H1 (cell line): Measurements from ENCODE around the gene PIAS1. TPM values are rescaled to one million over a fixed set of nuclear protein-coding genes. Genes with fewer than 3 reads are reported as not detected.

Experiments used
- CTCF ChIA-PET: fragments of 300-600 bp; sonication (Branson Sonifier 250); formaldehyde crosslinking; loops from one replicate; lab custom pipeline; 2021; ENCODE audit not compliant: partially characterized antibody; lab: Charles Lee
- POLR2A ChIA-PET: fragments of 300-600 bp; sonication (Branson Sonifier 250); formaldehyde crosslinking; loops from one replicate; lab custom pipeline; 2021; ENCODE audit warnings: inconsistent platforms; ENCODE audit not compliant: partially characterized antibody; lab: Charles Lee
- DNase-seq, 2 experiments: peaks; one replicate each; pipeline versions ENCODE4 v3.0.0 to v3.0.0-alpha.2; 2010 to 2022; ENCODE audit warnings: low spot score in 2 of 2, low read depth in 1 of 2, mixed read lengths in 1 of 2
- FAIRE-seq: peaks from 2 replicates; lab custom pipeline; 2011; peaks lifted over from hg19 to GRCh38; lab: Jason Lieb, UNC
- H2AFZ ChIP-seq: 2 replicates; pipeline ENCODE4 v1.8.1; 2012; ENCODE audit warnings: low read length, inconsistent platforms
- H2AK5ac ChIP-seq: 2 replicates; pipeline ENCODE4 v1.6.1; 2013; ENCODE audit warnings: low read depth, low read length
- H2BK120ac ChIP-seq: replicated peaks from 2 replicates; pipeline ENCODE3; 2013; ENCODE audit warnings: low read depth, low read length, inconsistent platforms
- H2BK12ac ChIP-seq: 2 replicates; pipeline ENCODE4 v1.6.1; 2013; ENCODE audit warnings: low read depth, low read length
- H2BK15ac ChIP-seq: 2 replicates; pipeline ENCODE4 v1.6.1; 2013; ENCODE audit warnings: low read length
- H2BK20ac ChIP-seq: 2 replicates; pipeline ENCODE4 v1.6.1; 2013; ENCODE audit warnings: low read length
- H2BK5ac ChIP-seq: 2 replicates; pipeline ENCODE4 v1.6.1; 2013; ENCODE audit warnings: low read depth, low read length
- H3K14ac ChIP-seq: 2 replicates; pipeline ENCODE4 v1.6.1; 2013; ENCODE audit warnings: inconsistent platforms; ENCODE audit not compliant: insufficient read length
- H3K18ac ChIP-seq: 2 replicates; pipeline ENCODE4 v1.6.1; 2013; ENCODE audit warnings: low read length; ENCODE audit errors: extremely low read depth
- H3K23ac ChIP-seq: 2 replicates; pipeline ENCODE4 v1.6.1; 2013; ENCODE audit warnings: inconsistent platforms; ENCODE audit not compliant: insufficient read length
- H3K23me2 ChIP-seq: 2 replicates; pipeline ENCODE4 v1.6.1; 2013; ENCODE audit warnings: low read depth, low read length
- H3K27ac ChIP-seq: 2 replicates; pipeline ENCODE4 v1.6.1; 2011; ENCODE audit warnings: low read depth, low read length, inconsistent platforms
- H3K27me3 ChIP-seq, 4 experiments: replicated peaks in 1 of 4; 1 replicate in 1 of 4; 2 replicates in 3 of 4; pipeline versions ENCODE4 v1.6.1 to v1.8.1; 2011 to 2013; ENCODE audit warnings: low read length in 3 of 4, mild to moderate bottlenecking in 3 of 4, inconsistent platforms in 2 of 4, mixed read lengths in 2 of 4, moderate library complexity in 1 of 4; ENCODE audit not compliant: control insufficient read depth in 3 of 4, insufficient read depth in 3 of 4; ENCODE audit errors: extremely low read depth in 1 of 4
- H3K36me3 ChIP-seq, 4 experiments: 2 replicates each; pipeline versions ENCODE4 v1.6.1 to v1.8.1; 2011 to 2013; ENCODE audit warnings: mild to moderate bottlenecking in 4 of 4, low read length in 3 of 4, moderate library complexity in 2 of 4, control low read depth in 1 of 4, inconsistent platforms in 1 of 4; ENCODE audit not compliant: insufficient read depth in 4 of 4, control insufficient read depth in 2 of 4
- H3K4ac ChIP-seq: replicated peaks from 2 replicates; pipeline ENCODE3; 2013; ENCODE audit warnings: low read length, low read depth, mixed read lengths, inconsistent platforms; ENCODE audit not compliant: insufficient read length
- H3K4me1 ChIP-seq, 4 experiments: replicated peaks in 1 of 4; 1 replicate in 1 of 4; 2 replicates in 3 of 4; pipeline versions ENCODE4 v1.6.1 to v1.8.1; 2011 to 2013; ENCODE audit warnings: low read length in 3 of 4, inconsistent platforms in 2 of 4, mixed read lengths in 1 of 4; ENCODE audit not compliant: insufficient read depth in 4 of 4, control insufficient read depth in 3 of 4
- H3K4me2 ChIP-seq, 2 experiments: 2 replicates each; pipeline versions ENCODE4 v1.6.1 to v1.8.1; 2011 to 2013; ENCODE audit warnings: low read depth in 2 of 2, low read length in 2 of 2, control low read depth in 1 of 2, inconsistent platforms in 1 of 2, mild to moderate bottlenecking in 1 of 2; ENCODE audit not compliant: insufficient read depth in 1 of 2
- H3K4me3 ChIP-seq, 4 experiments: fragments of 200-600, 300-600 bp in 1 of 4; sonication (generic), shearing (Covaris generic), sonication (Bioruptor Twin) in 1 of 4; 2 replicates each; pipeline versions ENCODE4 v1.5.1 to v1.8.1; 2011 to 2016; ENCODE audit warnings: low read length in 4 of 4, low read depth in 3 of 4, control low read depth in 2 of 4, inconsistent platforms in 2 of 4, mild to moderate bottlenecking in 2 of 4, mixed read lengths in 1 of 4, moderate library complexity in 1 of 4; ENCODE audit not compliant: insufficient read depth in 2 of 4; ENCODE audit errors: extremely low read depth in 1 of 4
- H3K56ac ChIP-seq: replicated peaks from 2 replicates; pipeline ENCODE3; 2013; ENCODE audit warnings: low read depth, mild to moderate bottlenecking, mixed read lengths, low read length, inconsistent platforms; ENCODE audit not compliant: insufficient read length
- H3K79me1 ChIP-seq: 2 replicates; pipeline ENCODE4 v1.6.1; 2013; ENCODE audit warnings: low read depth, low read length, control low read depth
- H3K79me2 ChIP-seq, 2 experiments: 2 replicates each; pipeline versions ENCODE4 v1.6.1 to v1.8.1; 2012 to 2013; ENCODE audit warnings: low read length in 2 of 2, mild to moderate bottlenecking in 2 of 2, inconsistent platforms in 1 of 2; ENCODE audit not compliant: insufficient read depth in 2 of 2, control insufficient read depth in 1 of 2
- H3K9ac ChIP-seq, 4 experiments: replicated peaks in 1 of 4; 1 replicate in 1 of 4; 2 replicates in 3 of 4; pipeline versions ENCODE4 v1.6.1 to v1.8.1; 2011 to 2013; ENCODE audit warnings: low read depth in 3 of 4, low read length in 3 of 4, control low read depth in 2 of 4, mild to moderate bottlenecking in 2 of 4, moderate library complexity in 2 of 4, inconsistent platforms in 1 of 4; ENCODE audit errors: extremely low read depth in 1 of 4
- H3K9me3 ChIP-seq, 2 experiments: 2 replicates each; pipeline versions ENCODE4 v1.6.1 to v1.8.1; 2012 to 2013; ENCODE audit warnings: mild to moderate bottlenecking in 2 of 2, moderate library complexity in 2 of 2, control low read depth in 1 of 2, inconsistent platforms in 1 of 2, low read depth in 1 of 2, low read length in 1 of 2, mixed read lengths in 1 of 2; ENCODE audit not compliant: insufficient read depth in 2 of 2
- H4K20me1 ChIP-seq, 2 experiments: replicated peaks in 1 of 2; 2 replicates each; pipeline versions ENCODE3 to v1.8.1; 2011 to 2013; ENCODE audit warnings: inconsistent platforms in 2 of 2, low read length in 2 of 2, mild to moderate bottlenecking in 1 of 2; ENCODE audit not compliant: insufficient read depth in 2 of 2, control insufficient read depth in 1 of 2
- H4K5ac ChIP-seq: 2 replicates; pipeline ENCODE4 v1.6.1; 2013; ENCODE audit warnings: low read length, low read depth, mixed read lengths, inconsistent platforms; ENCODE audit not compliant: insufficient read length
- H4K8ac ChIP-seq: 2 replicates; pipeline ENCODE4 v1.8.0; 2013; ENCODE audit warnings: mild to moderate bottlenecking, moderate library complexity, low read length, inconsistent platforms; ENCODE audit not compliant: insufficient read depth; ENCODE audit errors: extremely low read depth
- H4K91ac ChIP-seq: replicated peaks from 2 replicates; pipeline ENCODE3; 2013; ENCODE audit warnings: low read length, mixed read lengths, inconsistent platforms; ENCODE audit not compliant: insufficient read length
- BRCA1 ChIP-seq: IDR thresholded peaks from 2 replicates; pipeline ENCODE4 v1.6.1; 2012; ENCODE audit warnings: low read depth, low read length, improper control_type of control experiment
- CREB1 ChIP-seq: IDR thresholded peaks from 2 replicates; pipeline ENCODE4 v1.6.1; 2012; ENCODE audit warnings: inconsistent platforms
- CTBP2 ChIP-seq: IDR thresholded peaks from 2 replicates; pipeline ENCODE4 v1.7.0; 2011; ENCODE audit warnings: borderline replicate concordance, mild to moderate bottlenecking, moderate library complexity, mixed read lengths, low read length; ENCODE audit not compliant: insufficient read depth, insufficient read length
- EGR1 ChIP-seq: IDR thresholded peaks from 2 replicates; pipeline ENCODE4 v1.6.1; 2011; ENCODE audit warnings: low read depth, low read length, borderline replicate concordance
- EP300 ChIP-seq, 2 experiments: IDR thresholded peaks; 1 replicate in 1 of 2; 2 replicates in 1 of 2; pipeline ENCODE4 v1.6.1; 2011 to 2012; ENCODE audit warnings: low read depth in 2 of 2, low read length in 2 of 2, mild to moderate bottlenecking in 2 of 2, borderline replicate concordance in 1 of 2, inconsistent platforms in 1 of 2, moderate library complexity in 1 of 2
- HDAC2 ChIP-seq, 2 experiments: fragments of 300-600 bp in 1 of 2; sonication (generic) in 1 of 2; IDR thresholded peaks; 2 replicates each; pipeline ENCODE4 v1.6.1; 2011 to 2012; ENCODE audit warnings: low read depth in 2 of 2, low read length in 2 of 2, mild to moderate bottlenecking in 2 of 2, moderate library complexity in 2 of 2, borderline replicate concordance in 1 of 2, inconsistent platforms in 1 of 2
- HDAC6 ChIP-seq: IDR thresholded peaks from one replicate; pipeline ENCODE4 v1.7.1; 2012; ENCODE audit warnings: low read depth, mild to moderate bottlenecking, inconsistent platforms, low read length, moderate library complexity
- KDM5A ChIP-seq: fragments of 200-600 bp; IDR thresholded peaks from 2 replicates; pipeline ENCODE4 v1.7.1; 2012; ENCODE audit warnings: mild to moderate bottlenecking, low read length, inconsistent platforms, mixed read lengths
- SAP30 ChIP-seq: fragments of 300-600 bp; sonication (generic); IDR thresholded peaks from 2 replicates; pipeline ENCODE4 v1.7.1; 2012; ENCODE audit warnings: low read length, moderate library complexity, mild to moderate bottlenecking, inconsistent platforms; ENCODE audit not compliant: insufficient read depth, insufficient replicate concordance
- SP1 ChIP-seq: IDR thresholded peaks from 2 replicates; pipeline ENCODE4 v1.6.1; 2011; ENCODE audit warnings: low read depth, low read length
- TAF1 ChIP-seq: IDR thresholded peaks from 2 replicates; pipeline ENCODE4 v1.6.1; 2011; ENCODE audit warnings: mild to moderate bottlenecking, low read depth, low read length
- WGBS, 2 experiments: shearing (Covaris generic) in 1 of 2; methylation state at CpG; one replicate each; pipeline versions ENCODE4 v1.1.6 to v1.1.7; 2013 to 2015; ENCODE audit warnings: low lambda C conversion rate in 2 of 2, mixed read lengths in 2 of 2, inconsistent platforms in 1 of 2, low coverage in 1 of 2, missing lambda C conversion rate in 1 of 2; ENCODE audit not compliant: insufficient replicate concordance in 2 of 2, insufficient coverage in 1 of 2, insufficient read length in 1 of 2; ENCODE audit errors: extremely low coverage in 1 of 2, missing lambda C conversion rate in 1 of 2; 5-methylcytosine and 5-hydroxymethylcytosine counted together
- polyA plus RNA-seq, 7 experiments: library from polyadenylated mRNA; depleted of rRNA in 3 of 7; stranded (reverse) in 5 of 7; unstranded in 2 of 7; fragments of >200 nt in 5 of 7; fragments of 200-250 nt in 2 of 7; gene quantifications; 1 replicate in 5 of 7; 2 replicates in 1 of 7; 4 replicates in 1 of 7; pipeline versions ENCODE4 v1.2.1 to v1.2.3, GENCODE V29; 2011 to 2013; ENCODE audit warnings: missing spikeins in 2 of 7, mixed read lengths in 2 of 7
- total RNA-seq: library from RNA; stranded (reverse); fragmentation: NEBNext Ultra II Directional; extraction: Animal tissue kit (Norgen Biotek cat#: 25700); gene quantifications from 2 replicates; pipeline ENCODE4 v1.2.1, GENCODE V29; 2021

The PIAS1 gene
- total and polyA plus RNA-seq, 2 of the 8 experiments (the other 6 are each of a cell fraction or from before 2014, with no cell fraction given) = 30.8 to 34.5 TPM

DNA sequence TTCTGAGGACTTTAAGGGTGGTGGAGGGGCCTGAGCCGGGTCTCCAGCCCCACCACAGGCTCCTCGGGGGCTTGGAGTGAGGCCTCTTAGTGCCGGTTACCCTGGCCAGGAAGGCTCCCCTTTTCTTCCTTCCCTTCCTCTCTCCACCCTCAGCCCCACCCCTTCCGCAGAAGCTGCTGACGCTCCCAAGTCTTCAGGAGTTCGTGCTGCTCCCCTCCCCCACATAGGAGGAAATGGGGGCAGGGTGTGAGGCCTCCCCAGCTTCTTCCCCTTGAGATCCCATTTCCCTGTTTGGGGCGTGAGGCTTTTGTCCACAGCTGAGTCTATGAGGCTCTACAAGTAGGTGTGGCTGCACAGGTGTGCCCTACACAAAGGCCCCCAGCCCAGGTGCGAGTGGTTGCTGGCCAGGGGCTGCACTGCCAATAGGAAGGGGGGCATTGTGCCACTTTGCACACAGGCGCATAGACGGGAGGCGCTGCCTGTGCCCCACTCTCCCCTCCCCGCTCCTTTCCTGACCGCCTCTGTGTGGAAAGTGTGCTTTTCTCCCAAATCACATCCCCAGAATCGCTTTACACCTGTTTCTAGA is 151.9 kb downstream of the PIAS1 start:
- Histone ChIP-seq H3K4me3 (peak overlapping the region in 1 of 4 experiments; percentile 14; a peak in 2 of 8 replicates), H2BK12ac (peak overlapping the region; percentile 63; the same call in 1 of the 2 replicates), H2AK5ac (no peak overlapping the region), H2BK120ac (no peak overlapping the region), H3K9ac (no peak overlapping the region), H2BK15ac (no peak overlapping the region; the same call in 1 of the 2 replicates), H4K5ac (no peak overlapping the region), H3K27me3 (no peaks in the 10 kb centered on the region), H3K23ac (no peak overlapping the region), H3K4me1 (peaks cover 2 to 40% (median 28%) of the 10 kb centered on the region in 4 experiments), H3K9me3 (no peaks in the 10 kb centered on the region), H2AFZ (no peak overlapping the region), H3K4ac (no peak overlapping the region), H4K20me1 (peaks cover 5 to 23% of the 10 kb centered on the region in 2 experiments), H3K18ac (peak overlapping the region; percentile 60), H3K79me2 (peaks cover 0 to 18% of the 10 kb centered on the region in 2 experiments; a peak in 1 of 4 replicates), H3K14ac (no peak overlapping the region), H3K4me2 (peak overlapping the region in 1 of 2 experiments; percentile 35; a peak in 1 of 4 replicates), H3K23me2 (no peaks in the 10 kb centered on the region), H2BK20ac (no peak overlapping the region; the same call in 1 of the 2 replicates), H3K79me1 (peaks cover 2% of the 10 kb centered on the region; the same call in 1 of the 2 replicates), H4K8ac (peak overlapping the region; percentile 37; the same call in 1 of the 2 replicates), H3K56ac (no peak overlapping the region), H4K91ac (no peak overlapping the region), H3K27ac (0 out of 2 replicates have a peak overlapping the region, but pooled peaks have one; percentile 55), H3K36me3 (no peaks in the 10 kb centered on the region; a peak in 1 of 8 replicates), H2BK5ac (peak overlapping the region; percentile 69)
- ChIA-PET CTCF (interaction anchor here (1.4 to 4.3 kb wide), 2 partner anchors 10 to 101 kb away, joined by 4 to 36 read pairs; no protein-coding TSS in a partner anchor), POLR2A (interaction anchor here (0.9 to 3.1 kb wide), 2 partner anchors 10 to 23 kb away, joined by 6 to 20 read pairs; no protein-coding TSS in a partner anchor)
- 70% methylated on average over 9 of the region's 14 CpGs; no CpG with 5 or more reads in 1 of the 2 experiments for WGBS, 2 experiments
- TF ChIP-seq CTBP2 (peak; percentile 57), HDAC6 (no peak), SP1 (peak; percentile 22; the same call in 1 of the 2 replicates), HDAC2 (IDR thresholded peaks at IDR 0.05; ENCODE audit: borderline replicate concordance in 1 of 2, low read depth in 2 of 2, low read length in 2 of 2) (0 out of 4 replicates have a peak, but pooled peaks of 1 of the 2 experiments have one; percentile 7), BRCA1 (no peak), EGR1 (peak; percentile 54; the same call in 1 of the 2 replicates), EP300 (IDR thresholded peaks at IDR 0.05; ENCODE audit: borderline replicate concordance in 1 of 2, low read depth in 2 of 2, low read length in 2 of 2) (0 out of 3 replicates have a peak, but pooled peaks of 1 of the 2 experiments have one; percentile 32), TAF1 (0 out of 2 replicates have a peak, but pooled peaks have one; percentile 11), KDM5A (no peak), CREB1 (no peak), SAP30 (no peak)
- DNase-seq (peak in 1 of 2 experiments; percentile 36), FAIRE-seq (no peak)
